SK-N-SH (cell line): ENCODE results near the gene IFNL1. TPM values are rescaled to one million over a fixed set of nuclear protein-coding genes. Genes with fewer than 3 reads are reported as not detected.

Experiments used
- CTCF ChIA-PET: fragments of 300-600, 350-600 bp; formaldehyde crosslinking; extraction: SDS; loops from one replicate; lab custom pipeline; 2021; lab: Yijun Ruan, JAX
- POLR2A ChIA-PET: fragments of 350-600 bp; sonication (Branson Sonifier 250); formaldehyde crosslinking; extraction: SDS; loops from one replicate; lab custom pipeline; 2020; ENCODE audit warnings: antibody characterized with exemption, inconsistent platforms; lab: Yijun Ruan, JAX
- DNase-seq: peaks from one replicate; pipeline ENCODE4 v3.0.0; 2012
- H2AFZ ChIP-seq: fragments of 200-600 bp; sonication (generic); 2 replicates; pipeline ENCODE4 v1.8.1; 2016; ENCODE audit warnings: antibody characterized with exemption, mild to moderate bottlenecking, low read depth
- H3F3A ChIP-seq: fragments of 200-600 bp; sonication (generic); replicated peaks from 2 replicates; pipeline ENCODE3; 2016; ENCODE audit warnings: antibody characterized with exemption, mild to moderate bottlenecking; ENCODE audit not compliant: insufficient read depth
- H3K27ac ChIP-seq, 2 experiments: fragments of 200-500 bp in 1 of 2; fragments of 200-600 bp in 1 of 2; sonication (Bioruptor generic) in 1 of 2; sonication (generic), shearing (Covaris generic) in 1 of 2; 2 replicates each; pipeline versions ENCODE4 v1.5.1 to v1.6.1; 2014 to 2016; ENCODE audit warnings: low read depth in 2 of 2, inconsistent platforms in 1 of 2, low read length in 1 of 2, mild to moderate bottlenecking in 1 of 2, mixed read lengths in 1 of 2
- H3K27me3 ChIP-seq: fragments of 200-600 bp; sonication (generic), shearing (Covaris generic); 2 replicates; pipeline ENCODE4 v1.6.1; 2016; ENCODE audit warnings: mixed run types; ENCODE audit not compliant: insufficient read depth
- H3K36me3 ChIP-seq, 2 experiments: fragments of 200-500 bp in 1 of 2; fragments of 200-600 bp in 1 of 2; sonication (Bioruptor generic) in 1 of 2; sonication (generic) in 1 of 2; replicated peaks in 1 of 2; 2 replicates each; pipeline versions ENCODE3 to v1.5.1; 2014 to 2016; ENCODE audit warnings: low read length in 1 of 2, mild to moderate bottlenecking in 1 of 2; ENCODE audit not compliant: insufficient read depth in 2 of 2, control insufficient read depth in 1 of 2
- H3K4me1 ChIP-seq, 2 experiments: fragments of 200-500 bp in 1 of 2; fragments of 200-600 bp in 1 of 2; sonication (Bioruptor generic) in 1 of 2; sonication (generic), shearing (Covaris generic) in 1 of 2; 2 replicates each; pipeline versions ENCODE4 v1.5.1 to v1.6.1; 2014 to 2016; ENCODE audit warnings: low read depth in 1 of 2, low read length in 1 of 2, mixed run types in 1 of 2; ENCODE audit not compliant: insufficient read depth in 2 of 2, control insufficient read depth in 1 of 2
- H3K4me2 ChIP-seq: fragments of 200-600 bp; sonication (generic), shearing (Covaris generic); 2 replicates; pipeline ENCODE4 v1.6.1; 2017; ENCODE audit warnings: mixed run types
- H3K4me3 ChIP-seq, 2 experiments: fragments of 200-500 bp in 1 of 2; fragments of 200-600 bp in 1 of 2; sonication (Bioruptor generic) in 1 of 2; sonication (generic), shearing (Covaris generic) in 1 of 2; 2 replicates each; pipeline versions ENCODE4 v1.5.1 to v1.8.1; 2014 to 2016; ENCODE audit warnings: low read depth in 2 of 2, inconsistent platforms in 1 of 2, low read length in 1 of 2, mild to moderate bottlenecking in 1 of 2, mixed read lengths in 1 of 2, moderate library complexity in 1 of 2
- H3K79me2 ChIP-seq: fragments of 200-600 bp; sonication (generic); 2 replicates; pipeline ENCODE4 v1.8.1; 2017; ENCODE audit warnings: mild to moderate bottlenecking; ENCODE audit not compliant: insufficient read depth
- H3K9ac ChIP-seq: fragments of 200-600 bp; sonication (generic); 2 replicates; pipeline ENCODE4 v1.6.1; 2017; ENCODE audit warnings: mixed run types
- H3K9me2 ChIP-seq: fragments of 200-600 bp; sonication (generic); 2 replicates; pipeline ENCODE4 v1.6.1; 2017; ENCODE audit warnings: mixed run types
- H3K9me3 ChIP-seq: fragments of 200-600 bp; sonication (generic); 2 replicates; pipeline ENCODE4 v1.6.1; 2017; ENCODE audit warnings: mixed run types, mild to moderate bottlenecking, moderate library complexity
- H4K20me1 ChIP-seq: fragments of 200-600 bp; sonication (generic); 2 replicates; pipeline ENCODE4 v1.6.1; 2017; ENCODE audit warnings: mild to moderate bottlenecking, mixed run types; ENCODE audit not compliant: insufficient read depth
- CHD2 ChIP-seq: fragments of 150-350 bp; IDR thresholded peaks from 2 replicates; pipeline ENCODE4 v1.6.1; 2018; ENCODE audit warnings: low read length; ENCODE audit not compliant: partially characterized antibody
- ELF1 ChIP-seq: IDR thresholded peaks from 2 replicates; pipeline ENCODE4 v1.4.0; 2012
- EP300 ChIP-seq, 2 experiments: IDR thresholded peaks; 2 replicates each; pipeline versions ENCODE4 v1.4.0 to v1.6.1; 2012; ENCODE audit warnings: borderline replicate concordance in 1 of 2, low read depth in 1 of 2, low read length in 1 of 2
- EZH2phosphoT487 ChIP-seq: fragments of 200-600 bp; sonication (generic); IDR thresholded peaks from 2 replicates; pipeline ENCODE4 v1.6.1; 2017; ENCODE audit warnings: low read depth, mixed run types, mild to moderate bottlenecking, antibody characterized with exemption, moderate library complexity, borderline replicate concordance
- FOSL2 ChIP-seq: IDR thresholded peaks from 2 replicates; pipeline ENCODE4 v1.4.0; 2012; ENCODE audit warnings: low read depth, mild to moderate bottlenecking, moderate library complexity, borderline replicate concordance
- GABPA ChIP-seq: IDR thresholded peaks from 2 replicates; pipeline ENCODE4 v1.4.0; 2012; ENCODE audit warnings: low read depth, mild to moderate bottlenecking
- IRF3 ChIP-seq: fragments of 150-350 bp; IDR thresholded peaks from 2 replicates; pipeline ENCODE4 v1.6.1; 2016; ENCODE audit warnings: mild to moderate bottlenecking, low read depth, low read length
- JUND ChIP-seq: IDR thresholded peaks from 2 replicates; pipeline ENCODE4 v1.4.0; 2012
- MEF2A ChIP-seq: IDR thresholded peaks from 2 replicates; pipeline ENCODE4 v1.4.0; 2012; ENCODE audit warnings: low read depth, borderline replicate concordance
- NFIC ChIP-seq: IDR thresholded peaks from 2 replicates; pipeline ENCODE4 v1.4.0; 2012; ENCODE audit warnings: borderline replicate concordance
- POLR2AphosphoS5 ChIP-seq: IDR thresholded peaks from 2 replicates; pipeline ENCODE4 v1.6.1; 2012; ENCODE audit warnings: low read depth, low read length
- REST ChIP-seq: IDR thresholded peaks from 2 replicates; pipeline ENCODE4 v1.6.1; 2012; ENCODE audit warnings: mild to moderate bottlenecking, low read depth, low read length, moderate library complexity
- RFX5 ChIP-seq: IDR thresholded peaks from 2 replicates; pipeline ENCODE4 v1.6.1; 2012; ENCODE audit warnings: mild to moderate bottlenecking, improper control_type of control experiment, low read length
- SIN3A ChIP-seq: IDR thresholded peaks from 2 replicates; pipeline ENCODE4 v1.6.1; 2012; ENCODE audit warnings: low read depth, mild to moderate bottlenecking, low read length, moderate library complexity, borderline replicate concordance
- TAF1 ChIP-seq: IDR thresholded peaks from 2 replicates; pipeline ENCODE4 v1.6.1; 2012; ENCODE audit warnings: low read depth, mild to moderate bottlenecking, low read length, moderate library complexity, borderline replicate concordance
- USF1 ChIP-seq: IDR thresholded peaks from 2 replicates; pipeline ENCODE4 v1.4.0; 2012; ENCODE audit warnings: low read depth, borderline replicate concordance
- ZBTB33 ChIP-seq: IDR thresholded peaks from 2 replicates; pipeline ENCODE4 v1.4.0; 2012; ENCODE audit warnings: low read depth, borderline replicate concordance
- WGBS: methylation state at CpG from one replicate; pipeline ENCODE4 v1.1.6; 2017; ENCODE audit warnings: low lambda C conversion rate; 5-methylcytosine and 5-hydroxymethylcytosine counted together
- polyA plus RNA-seq, 3 experiments: library from polyadenylated mRNA; depleted of rRNA; stranded (reverse); fragments of >200 nt; gene quantifications; 2 replicates each; pipeline ENCODE4 v1.2.3, GENCODE V29; 2012

The IFNL1 gene
- polyA plus RNA-seq, 1 of the 3 experiments (the other 2 are of a cell fraction): not detected

DNA sequence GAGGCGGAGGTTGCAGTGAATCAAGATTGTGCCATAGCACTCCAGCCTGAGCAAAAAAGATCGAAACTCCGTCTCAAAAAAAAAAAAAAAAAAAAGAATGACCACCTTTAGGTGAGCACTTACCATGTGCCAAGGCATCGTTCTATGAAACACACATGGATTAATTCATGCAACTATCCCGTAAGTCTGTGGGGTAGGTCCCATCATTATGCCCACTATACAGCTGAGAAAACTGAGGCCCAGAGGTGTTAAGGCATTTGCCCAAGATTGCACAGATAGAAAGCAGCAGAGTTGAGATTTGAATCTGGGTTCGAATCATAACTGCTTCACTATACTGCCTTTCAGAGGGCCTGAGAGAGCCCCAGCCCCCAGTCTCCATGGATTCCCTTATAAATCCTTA, 37.3 kb downstream of the IFNL1 start:
- H3K27ac ChIP-seq: no peak overlapping the region
- H3K4me3 ChIP-seq: no peak overlapping the region
- H3K9me3 ChIP-seq: no peaks in the 10 kb centered on the region
- 68% methylated on average over 6 of the region's 6 CpGs for WGBS
- no peaks in the 10 kb centered on the region for H3K79me2 ChIP-seq
- POLR2A ChIA-PET: no interaction called here
- no peaks in the 10 kb centered on the region for H3K4me1 ChIP-seq
- CTCF ChIA-PET: interaction anchor here (0.6 to 4.1 kb wide), 3 partner anchors 11 to 223 kb away, joined by 3 to 22 read pairs (median 5); no protein-coding TSS in a partner anchor
- H3K9me2 ChIP-seq: no peaks in the 10 kb centered on the region
- no peaks in the 10 kb centered on the region for H3K36me3 ChIP-seq
- no peak overlapping the region for H2AFZ ChIP-seq
- H4K20me1 ChIP-seq: no peaks in the 10 kb centered on the region
- TF ChIP-seq ELF1 (no peak), IRF3 (no peak), POLR2AphosphoS5 (no peak), ZBTB33 (no peak), TAF1 (no peak), MEF2A (no peak), JUND (no peak), RFX5 (no peak), GABPA (no peak), USF1 (no peak)
- TF ChIP-seq, all 33 proteins: peak for 0
- H3K9ac ChIP-seq: no peak overlapping the region
- H3F3A ChIP-seq: peaks cover 6% of the 10 kb centered on the region
- no peak for DNase-seq
- H3K4me2 ChIP-seq: no peak overlapping the region
- H3K27me3 ChIP-seq: no peaks in the 10 kb centered on the region

- H3K9me2 ChIP-seq: no peaks in the 10 kb centered on the region
- no peak for TF ChIP-seq NFIC
- TF ChIP-seq CHD2: no peak
- no peak for TF ChIP-seq MEF2A
- no peak for TF ChIP-seq RFX5
- TF ChIP-seq FOSL2: no peak
- TF ChIP-seq EZH2phosphoT487: no peak
- TF ChIP-seq IRF3: no peak
- TF ChIP-seq EP300 (IDR thresholded peaks at IDR 0.05; ENCODE audit: borderline replicate concordance in 1 of 2, low read depth in 1 of 2, low read length in 1 of 2): no peak
- no peak for TF ChIP-seq REST
- TF ChIP-seq SIN3A: no peak
- H3K4me1 ChIP-seq: no peaks in the 10 kb centered on the region
- H3K9me3 ChIP-seq: no peaks in the 10 kb centered on the region
- no peak overlapping the region for H2AFZ ChIP-seq
- H3K27ac ChIP-seq: no peak overlapping the region
- H3K4me3 ChIP-seq: no peak overlapping the region
- no peaks in the 10 kb centered on the region for H3K79me2 ChIP-seq
- H3K4me2 ChIP-seq: no peak overlapping the region
- H3F3A ChIP-seq: peaks cover 6% of the 10 kb centered on the region
- H3K9ac ChIP-seq: no peak overlapping the region
- ChIA-PET CTCF (interaction anchor here (0.6 to 4.1 kb wide), 3 partner anchors 124 to 224 kb away, joined by 5 to 22 read pairs (median 5); no protein-coding TSS in a partner anchor), POLR2A (no interaction called here)
- H4K20me1 ChIP-seq: no peaks in the 10 kb centered on the region
- WGBS: 76% methylated on average over 5 of the region's 5 CpGs
- no peaks in the 10 kb centered on the region for H3K36me3 ChIP-seq
- no peaks in the 10 kb centered on the region for H3K27me3 ChIP-seq
- DNase-seq: no peak
These were observed 38.3 kb downstream of the IFNL1 start for GRCh38 chr19:39334444-39334976.
